Type B pancreatic cell (in vitro differentiated cells): ENCODE measurements around the gene BAHD1. TPM values are rescaled to one million over a fixed set of nuclear protein-coding genes. Genes with fewer than 3 reads are reported as not detected.

Experiments
- DNase-seq: peaks from one replicate; pipeline ENCODE4 v3.0.0; 2021; ENCODE audit warnings: mixed read lengths; ENCODE audit not compliant: unreplicated experiment; ENCODE audit errors: extremely low spot score
- H3K27ac Mint-ChIP-seq: 2 replicates; pipeline ENCODE4 v1.8.0; 2021; ENCODE audit warnings: mild to moderate bottlenecking, mixed read lengths
- H3K27me3 Mint-ChIP-seq: 2 replicates; pipeline ENCODE4 v1.8.0; 2021; ENCODE audit warnings: mixed read lengths
- H3K36me3 Mint-ChIP-seq: 2 replicates; pipeline ENCODE4 v1.8.0; 2021; ENCODE audit warnings: mixed read lengths
- H3K4me1 Mint-ChIP-seq: one replicate; pipeline ENCODE4 v1.8.0; 2021; ENCODE audit warnings: mixed read lengths; ENCODE audit not compliant: unreplicated experiment
- H3K4me3 Mint-ChIP-seq: 2 replicates; pipeline ENCODE4 v1.8.0; 2021; ENCODE audit warnings: mild to moderate bottlenecking, mixed read lengths
- H3K9me3 Mint-ChIP-seq: 2 replicates; pipeline ENCODE4 v1.8.0; 2021; ENCODE audit warnings: mixed read lengths
- CTCF ChIP-seq: fragments of 200-600 bp; sonication (generic); conservative IDR thresholded peaks from 2 replicates; pipeline ENCODE4 v1.5.0; 2021; ENCODE audit warnings: antibody characterized with exemption, mild to moderate bottlenecking
- total RNA-seq: library from RNA; stranded (reverse); gene quantifications from 2 replicates; pipeline ENCODE4 v1.2.1, GENCODE V29; 2021; ENCODE audit warnings: low replicate concordance

Gene BAHD1
- total RNA-seq, 1 donor from 2014 or later: 21.6 TPM

GRCh38 chr15:40435710-40436089, 5.1 kb upstream of the BAHD1 start:
- Mint-ChIP-seq H3K27ac (no peak overlapping the region), H3K9me3 (no peaks in the 10 kb centered on the region), H3K4me1 (peaks cover 9% of the 10 kb centered on the region), H3K36me3 (no peaks in the 10 kb centered on the region), H3K4me3 (peak overlapping the region; percentile 80), H3K27me3 (peaks cover 85% of the 10 kb centered on the region)
- no peak for TF ChIP-seq CTCF
- DNase-seq: no peak

- H3K27me3 Mint-ChIP-seq: peaks cover 82% of the 10 kb centered on the region
- H3K9me3 Mint-ChIP-seq: no peaks in the 10 kb centered on the region
- peaks cover 9% of the 10 kb centered on the region for H3K4me1 Mint-ChIP-seq
- H3K36me3 Mint-ChIP-seq: no peaks in the 10 kb centered on the region
- H3K27ac Mint-ChIP-seq: no peak overlapping the region
- no peak for DNase-seq
- peak; percentile 43 for TF ChIP-seq CTCF
- peak overlapping the region; percentile 79 for H3K4me3 Mint-ChIP-seq
Measured at GRCh38 chr15:40436116-40436891, 4.4 kb upstream of the BAHD1 start.

GRCh38 chr15:40436892-40437751, 3.6 kb upstream of the BAHD1 start:
- TF ChIP-seq CTCF: no peak
- DNase-seq: no peak
- Mint-ChIP-seq H3K27ac (no peak overlapping the region), H3K4me3 (peak overlapping the region; percentile 79), H3K27me3 (peaks cover 82% of the 10 kb centered on the region), H3K9me3 (no peaks in the 10 kb centered on the region), H3K4me1 (peaks cover 9% of the 10 kb centered on the region), H3K36me3 (no peaks in the 10 kb centered on the region)

- no peak for TF ChIP-seq CTCF
- Mint-ChIP-seq H3K36me3 (no peaks in the 10 kb centered on the region), H3K9me3 (no peaks in the 10 kb centered on the region), H3K4me3 (peak overlapping the region; percentile 68), H3K4me1 (peaks cover 16% of the 10 kb centered on the region), H3K27me3 (peaks cover 80% of the 10 kb centered on the region), H3K27ac (peak overlapping the region; percentile 31)
- no peak for DNase-seq
Measured at GRCh38 chr15:40437752-40438687, 2.7 kb upstream of the BAHD1 start.

GRCh38 chr15:40438712-40439111, 2.0 kb upstream of the BAHD1 start:
- no peak for DNase-seq
- peaks cover 23% of the 10 kb centered on the region for H3K4me1 Mint-ChIP-seq
- peak overlapping the region; percentile 31 for H3K27ac Mint-ChIP-seq
- TF ChIP-seq CTCF: no peak
- H3K4me3 Mint-ChIP-seq: peak overlapping the region; percentile 68
- H3K27me3 Mint-ChIP-seq: peaks cover 80% of the 10 kb centered on the region
- H3K9me3 Mint-ChIP-seq: no peaks in the 10 kb centered on the region
- no peaks in the 10 kb centered on the region for H3K36me3 Mint-ChIP-seq
